Stimulated activated CD4-positive, alpha-beta T cell treated with anti-CD3 and anti-CD28 coated beads, TNF-alpha, amount 100 ng/mL, for 4 hours (primary cell): ENCODE measurements around the gene POLR2E.

ENCODE experiments used
- DNase-seq, 3 experiments: peaks; one replicate each; pipeline ENCODE4 v3.0.0-alpha.2; 2020; ENCODE audit warnings: low read depth in 3 of 3

The POLR2E gene

DNA sequence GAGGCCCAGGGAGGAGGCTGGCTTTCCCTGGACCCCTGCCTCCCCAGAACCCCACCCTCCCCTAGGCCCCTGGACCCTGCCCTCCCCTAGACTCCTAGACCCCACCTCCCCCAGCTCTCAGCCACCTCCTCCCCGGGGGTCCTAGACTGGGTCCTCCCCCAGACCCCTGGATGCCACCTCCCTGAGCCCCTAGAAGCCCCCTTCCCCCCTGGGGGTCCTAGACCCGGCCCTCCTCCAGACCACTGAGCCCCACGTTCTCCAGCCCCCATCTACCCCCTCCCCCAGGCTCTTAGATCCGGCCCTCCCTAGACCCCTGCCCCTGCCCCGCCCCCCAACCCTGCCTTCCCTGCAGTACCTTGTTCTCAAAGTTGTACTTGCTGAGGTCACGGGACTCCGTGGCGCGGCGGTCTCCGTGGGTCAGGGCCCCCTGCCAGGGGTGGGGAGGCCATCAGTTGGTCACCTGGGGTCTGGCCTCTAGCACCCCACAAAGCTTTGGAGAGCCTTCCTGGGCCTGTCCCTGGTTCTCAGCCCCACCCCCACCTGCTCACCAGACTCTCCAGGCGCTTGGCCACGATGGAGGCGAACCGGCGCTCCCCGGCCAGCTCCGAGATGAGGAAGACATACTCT lies 16.6 kb upstream of the POLR2E start:
- no peak for DNase-seq

DNA sequence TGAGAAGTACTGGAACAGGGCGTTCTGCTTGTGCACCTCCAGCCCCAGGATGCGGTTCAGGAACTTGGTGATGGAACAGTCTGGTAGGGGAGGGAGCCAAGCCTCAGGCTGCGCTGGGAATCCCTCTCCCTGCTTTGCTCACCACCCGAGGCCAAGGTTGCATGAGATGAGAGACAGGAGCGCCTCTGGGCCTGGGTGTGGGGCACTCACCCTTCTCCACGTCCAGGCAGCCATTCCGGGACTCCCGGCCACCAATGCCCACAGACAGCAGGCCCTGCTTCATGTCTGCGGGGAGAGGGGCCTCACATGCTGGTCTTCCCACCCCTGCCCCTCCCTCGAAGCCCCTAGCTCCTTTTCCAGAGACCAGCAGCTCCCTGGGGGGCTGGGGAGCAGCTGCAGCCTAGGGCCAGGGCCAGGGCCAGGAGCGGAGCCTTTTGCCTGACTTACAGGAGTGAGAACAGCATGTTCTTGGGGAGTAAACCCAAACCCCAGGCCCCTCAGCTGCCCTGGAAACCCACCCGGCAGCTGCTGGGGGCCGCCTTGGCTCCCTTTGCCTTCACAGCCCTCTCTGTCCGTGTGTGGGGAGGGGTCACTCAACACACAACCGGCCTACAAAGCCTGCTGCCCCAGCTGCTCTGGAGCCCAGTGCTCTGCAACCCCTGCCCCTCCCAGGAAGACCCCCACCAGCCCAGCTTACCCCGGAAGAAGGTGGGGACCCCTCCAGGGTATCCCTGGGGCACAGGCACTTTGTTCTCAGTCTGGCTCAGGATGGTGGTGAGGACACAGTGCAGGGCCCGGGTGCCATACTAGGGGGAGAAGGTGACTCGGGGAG lies 15.8 kb upstream of the POLR2E start:
- DNase-seq: no peak

DNA sequence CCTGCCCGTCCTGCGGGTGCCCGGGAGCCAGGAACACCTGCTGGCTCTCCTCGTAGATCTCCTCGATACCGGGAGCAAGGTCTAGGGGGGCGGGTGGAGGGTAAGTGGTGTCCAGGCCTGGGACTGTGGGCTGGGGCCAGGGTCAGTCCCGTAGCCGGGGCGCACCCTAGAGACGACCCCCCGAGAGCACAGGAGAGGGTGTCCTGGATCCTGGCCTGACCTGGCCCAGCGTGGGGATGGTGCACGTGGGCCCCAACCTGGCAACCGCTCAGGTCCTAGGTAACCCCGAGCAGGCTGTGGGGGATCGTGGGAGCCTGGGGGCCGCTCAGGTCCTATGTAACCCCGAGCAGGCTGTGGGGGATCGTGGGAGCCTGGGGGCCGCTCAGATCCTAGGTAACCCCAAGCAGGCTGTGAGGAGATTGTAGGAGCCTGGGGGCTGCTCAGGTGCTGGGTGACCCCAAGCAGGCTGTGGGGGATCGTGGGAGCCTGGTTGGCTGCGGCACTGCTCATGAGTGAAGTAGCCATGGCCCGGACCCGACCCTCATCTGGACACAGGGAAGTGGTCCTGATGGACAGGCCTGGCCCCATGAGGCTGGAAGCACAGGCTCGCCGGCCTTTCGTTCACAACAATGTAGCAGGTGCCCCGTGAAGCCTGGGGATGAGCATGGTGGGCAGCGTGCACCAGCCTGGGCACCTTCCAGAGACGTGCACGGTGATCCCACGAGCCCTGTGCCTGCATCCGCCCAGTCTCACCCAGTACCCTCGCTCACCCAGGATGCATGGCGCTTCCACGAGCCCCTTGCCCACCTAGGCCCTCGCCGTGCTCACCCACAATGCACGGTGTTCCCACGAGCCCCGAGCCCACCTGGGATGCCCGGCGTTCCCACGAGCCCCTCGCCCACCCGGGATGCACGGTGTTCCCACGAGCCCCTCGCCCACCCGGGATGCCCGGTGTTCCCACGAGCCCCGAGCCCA lies 14.8 kb upstream of the POLR2E start:
- no peak for DNase-seq

DNA sequence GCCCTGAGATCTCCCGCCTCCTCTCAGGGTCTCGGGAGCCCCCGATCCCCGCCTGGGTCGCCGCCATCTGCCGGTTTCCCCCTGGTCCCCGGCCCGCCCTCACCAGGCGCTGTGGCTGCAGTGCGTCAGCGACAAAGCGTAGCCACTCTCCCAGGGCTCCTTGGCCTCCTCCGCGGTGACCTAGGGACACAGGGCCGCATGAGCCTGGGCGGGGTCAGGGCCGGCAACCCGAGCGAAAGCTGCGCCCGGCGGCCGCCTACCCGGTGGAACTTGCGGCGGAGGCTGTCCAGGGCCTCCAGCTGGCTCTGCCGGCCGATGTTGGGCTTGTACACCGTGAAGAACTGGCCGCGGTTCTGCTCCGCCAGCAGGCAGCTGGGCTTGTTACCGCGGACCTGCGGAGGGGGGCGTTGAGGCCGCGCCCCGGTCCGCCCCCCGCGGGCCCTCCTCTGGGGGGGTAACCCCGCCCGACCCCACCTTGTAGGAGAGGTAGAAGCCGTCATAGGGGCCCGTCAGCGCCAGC lies 13.9 kb upstream of the POLR2E start:
- DNase-seq: no peak

DNA sequence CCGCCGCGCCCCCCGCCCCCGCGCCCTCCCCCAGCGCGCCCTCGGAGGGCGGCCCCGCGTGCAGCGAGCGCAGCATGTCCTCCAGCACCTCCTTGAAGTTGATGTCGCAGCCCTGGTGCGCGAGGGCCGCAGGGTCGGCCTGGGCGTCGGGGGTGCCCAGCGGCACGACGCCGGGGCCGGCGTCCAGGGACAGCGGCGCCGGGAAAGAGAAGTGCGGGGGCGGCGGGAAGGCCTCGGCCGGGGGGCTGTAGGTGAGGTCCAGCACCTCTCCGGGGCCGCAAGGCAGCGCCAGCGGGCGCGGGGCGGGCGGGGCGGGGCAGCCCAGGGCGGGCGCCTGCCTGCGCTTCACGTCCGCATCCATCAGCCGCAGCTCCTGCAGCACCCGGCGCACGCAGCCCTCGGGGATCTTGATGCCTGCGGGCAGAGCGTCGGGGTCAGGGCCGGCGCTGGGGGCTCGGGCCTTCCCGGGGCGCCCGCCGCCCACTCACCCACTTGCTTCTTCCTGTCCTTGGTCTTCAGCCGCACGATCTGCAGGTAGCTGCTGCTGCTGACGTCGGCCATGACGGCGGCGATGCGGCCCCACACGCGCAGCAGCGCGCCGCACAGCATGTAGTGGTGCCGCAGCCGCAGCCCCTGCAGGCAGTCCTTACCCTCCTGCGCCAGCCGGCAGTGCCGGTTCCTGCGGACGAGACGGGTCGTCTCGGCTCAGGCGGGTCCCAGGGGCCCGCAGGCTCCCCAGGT lies 13.3 kb upstream of the POLR2E start:
- DNase-seq: no peak

DNA sequence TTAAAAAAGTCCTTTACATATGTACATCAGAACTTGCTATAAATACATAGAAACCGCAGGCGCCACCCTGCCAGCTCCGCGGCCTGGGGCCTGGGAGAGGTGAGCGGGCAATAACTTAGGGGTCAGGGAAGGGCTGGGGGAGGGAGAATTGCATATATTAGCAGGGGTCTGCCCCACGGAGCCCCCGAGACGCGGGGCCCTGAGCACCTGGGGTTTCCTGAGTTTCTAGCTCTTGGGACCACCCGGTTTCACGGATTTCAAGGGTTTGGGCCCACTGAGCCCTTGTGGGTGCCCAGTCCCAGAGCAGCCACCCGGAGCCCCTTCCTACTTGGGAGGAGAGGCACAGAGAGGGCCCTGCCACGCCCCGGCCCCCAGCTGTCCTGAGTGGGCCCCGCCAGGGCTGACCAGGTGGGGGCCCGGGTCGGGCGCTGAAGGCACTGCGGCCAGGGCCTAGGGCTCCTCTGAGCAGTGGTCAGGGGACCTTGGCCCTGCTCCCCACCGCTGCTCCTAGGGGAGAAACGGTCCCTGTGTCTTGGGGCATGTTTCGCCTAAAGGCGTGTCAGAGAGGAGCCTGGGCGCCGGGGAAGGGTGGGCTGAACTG lies 12.6 kb upstream of the POLR2E start:
- DNase-seq: no peak

DNA sequence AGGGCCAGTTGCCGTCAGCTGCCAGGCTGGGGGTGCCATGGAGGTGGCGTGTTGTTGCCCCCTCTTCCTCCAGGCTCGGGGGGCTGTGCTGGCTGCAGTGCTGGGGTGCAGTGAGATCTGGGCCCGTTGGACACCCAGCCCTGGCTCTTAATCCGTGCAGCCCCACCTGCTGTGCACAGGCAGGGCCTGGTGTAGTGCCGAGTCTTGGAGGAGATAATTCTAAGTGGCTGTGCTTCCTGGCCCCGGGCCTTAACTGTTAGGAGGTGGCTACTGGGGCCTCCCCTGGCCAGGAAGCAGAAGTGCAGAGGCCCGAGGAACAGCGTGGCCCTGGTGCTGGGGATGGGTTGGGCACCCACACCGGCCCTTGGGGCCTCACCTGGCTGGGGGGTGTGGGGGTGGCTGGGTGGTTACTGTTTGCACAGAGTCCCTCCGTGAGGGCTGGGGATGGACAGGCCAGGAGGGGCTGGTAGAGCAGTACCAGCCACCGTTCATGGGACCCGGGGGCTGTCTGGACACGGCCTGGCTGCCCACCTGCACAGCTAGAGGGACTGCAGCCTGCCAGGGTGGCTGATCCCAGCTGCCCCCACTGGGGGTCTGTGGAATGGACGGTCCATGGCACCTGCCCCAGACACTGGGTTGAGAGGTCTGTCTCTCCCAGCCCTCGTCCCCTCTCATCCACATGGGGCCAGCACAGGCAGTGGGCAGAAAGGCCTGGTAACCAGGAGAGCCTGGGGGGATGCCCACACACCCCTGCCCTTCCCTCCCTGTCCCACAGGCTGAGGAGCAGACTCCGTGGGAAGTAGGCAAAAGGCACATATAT lies 11.9 kb upstream of the POLR2E start:
- DNase-seq: no peak

DNA sequence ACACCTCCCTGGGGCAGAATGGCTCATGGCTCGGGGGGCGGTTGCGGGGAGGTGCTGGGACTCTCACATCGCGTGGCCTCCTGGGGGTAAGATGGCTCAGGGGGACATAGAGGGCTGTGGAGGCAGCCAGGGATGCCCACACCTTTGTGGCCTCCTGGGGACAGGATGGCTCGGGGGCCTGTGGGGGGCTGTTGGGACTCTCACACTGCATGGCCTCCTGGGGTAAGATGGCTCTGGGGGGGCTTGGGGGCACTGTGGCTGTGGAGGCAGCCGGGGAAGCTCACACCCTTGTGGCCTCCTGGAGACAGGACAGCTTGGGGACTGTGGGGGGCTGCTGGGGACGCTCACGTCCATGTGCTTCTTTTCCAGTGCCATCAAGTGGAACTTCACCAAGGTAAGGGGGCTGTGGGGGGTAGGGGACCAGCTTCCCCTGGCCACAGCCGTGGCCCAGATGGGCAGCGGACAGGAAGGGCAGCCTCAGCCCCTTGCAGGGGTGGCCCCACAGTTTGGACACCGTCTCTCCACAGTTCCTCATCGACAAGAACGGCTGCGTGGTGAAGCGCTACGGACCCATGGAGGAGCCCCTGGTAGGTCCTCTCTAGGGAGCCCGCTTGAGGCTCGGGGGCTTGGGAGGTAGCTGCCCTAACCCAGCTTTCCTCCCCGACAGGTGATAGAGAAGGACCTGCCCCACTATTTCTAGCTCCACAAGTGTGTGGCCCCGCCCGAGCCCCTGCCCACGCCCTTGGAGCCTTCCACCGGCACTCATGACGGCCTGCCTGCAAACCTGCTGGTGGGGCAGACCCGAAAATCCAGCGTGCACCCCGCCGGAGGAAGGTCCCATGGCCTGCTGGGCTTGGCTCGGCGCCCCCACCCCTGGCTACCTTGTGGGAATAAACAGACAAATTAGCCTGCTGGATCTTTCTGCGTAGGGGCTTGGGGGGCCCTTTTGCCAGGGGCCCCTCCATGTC lies 11.0 kb upstream of the POLR2E start:
- DNase-seq: no peak

DNA sequence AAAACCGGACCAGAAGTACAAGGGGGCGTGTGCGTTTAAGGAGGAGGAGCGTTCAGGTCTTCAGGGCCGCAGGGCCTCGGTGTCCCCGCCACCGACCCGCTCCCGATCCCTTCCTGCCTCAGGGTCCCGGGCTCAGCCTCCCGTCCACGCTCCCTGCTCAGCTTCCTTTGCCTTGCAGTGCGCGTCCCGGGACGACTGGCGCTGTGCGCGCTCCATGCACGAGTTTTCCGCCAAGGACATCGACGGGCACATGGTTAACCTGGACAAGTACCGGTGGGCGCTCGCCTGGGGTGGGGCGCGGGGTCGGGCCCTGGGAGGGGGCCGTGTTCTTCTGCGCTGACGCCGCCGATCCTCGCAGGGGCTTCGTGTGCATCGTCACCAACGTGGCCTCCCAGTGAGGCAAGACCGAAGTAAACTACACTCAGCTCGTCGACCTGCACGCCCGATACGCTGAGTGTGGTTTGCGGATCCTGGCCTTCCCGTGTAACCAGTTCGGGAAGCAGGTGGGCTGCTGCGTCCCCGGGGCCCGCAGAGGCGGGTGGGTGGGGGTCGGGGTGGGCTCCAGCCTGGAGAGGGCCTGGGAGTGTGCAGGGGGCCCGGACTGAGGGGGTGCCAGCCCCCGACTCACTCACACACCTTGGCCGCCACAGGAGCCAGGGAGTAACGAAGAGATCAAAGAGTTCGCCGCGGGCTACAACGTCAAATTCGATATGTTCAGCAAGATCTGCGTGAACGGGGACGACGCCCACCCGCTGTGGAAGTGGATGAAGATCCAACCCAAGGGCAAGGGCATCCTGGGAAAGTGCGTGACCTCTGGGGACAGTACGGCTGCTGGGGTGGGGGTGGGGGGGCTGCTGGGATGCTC lies 10.1 kb upstream of the POLR2E start:
- DNase-seq: no peak

DNA sequence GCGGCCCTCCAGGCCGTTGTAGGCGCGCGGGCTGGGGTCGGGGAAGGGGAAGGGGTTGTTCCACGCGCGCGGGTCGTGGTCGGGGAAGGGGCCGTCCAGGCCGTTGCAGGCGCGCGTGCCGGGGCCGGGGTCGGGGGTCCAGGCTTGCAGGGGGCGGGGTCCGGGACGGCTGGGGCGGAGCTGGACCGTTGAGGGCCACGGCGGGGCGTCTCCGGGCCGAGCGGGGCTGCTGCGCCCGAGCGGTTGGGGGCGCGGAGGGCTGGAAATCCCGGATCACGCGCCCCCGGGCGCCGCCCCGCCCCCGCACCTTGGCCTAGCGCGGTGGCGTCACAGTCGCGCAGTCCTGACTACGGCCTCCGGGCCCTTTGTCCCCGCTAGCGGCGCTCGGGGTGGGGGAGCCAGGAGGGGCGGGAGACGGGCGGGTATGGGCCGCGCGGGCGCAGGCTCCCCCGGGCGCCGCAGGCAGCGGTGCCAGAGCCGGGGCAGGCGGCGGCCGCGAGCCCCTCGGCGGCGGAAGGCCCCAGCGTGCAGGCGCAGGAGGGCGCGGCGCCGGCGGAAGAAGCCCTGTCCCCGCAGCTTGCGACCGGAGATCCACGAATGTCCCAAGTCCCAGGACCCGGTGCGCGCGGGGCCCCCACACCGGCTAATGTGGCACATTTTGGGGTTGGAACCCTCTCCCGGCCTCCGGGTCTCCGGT lies 9.3 kb upstream of the POLR2E start:
- peak; percentile 50 to 60 (median 52) for DNase-seq

DNA sequence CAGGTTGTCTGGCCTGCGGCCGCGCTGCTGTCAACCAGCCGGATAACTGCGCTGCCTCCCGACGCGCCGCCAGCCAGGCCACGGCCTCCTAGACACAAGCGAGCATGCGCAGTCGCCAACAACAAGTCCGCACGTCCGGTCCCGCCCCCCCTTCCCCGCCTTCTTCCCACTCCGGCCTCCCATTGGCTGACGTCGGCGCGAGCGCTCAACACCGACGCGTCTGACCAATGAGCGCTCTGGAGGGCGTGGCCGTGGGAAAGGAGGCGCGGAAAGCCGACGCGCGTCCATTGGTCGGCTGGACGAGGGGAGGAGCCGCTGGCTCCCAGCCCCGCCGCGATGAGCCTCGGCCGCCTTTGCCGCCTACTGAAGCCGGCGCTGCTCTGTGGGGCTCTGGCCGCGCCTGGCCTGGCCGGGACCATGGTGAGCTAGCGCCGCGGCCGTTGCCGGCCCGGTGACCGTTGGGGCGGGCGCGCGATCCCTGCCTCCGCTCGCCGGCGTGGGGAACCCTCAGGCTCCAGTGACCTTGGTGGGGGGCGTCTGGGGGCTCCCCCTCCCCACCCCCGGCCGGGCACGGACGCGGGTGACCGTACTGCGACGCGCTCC lies 8.6 kb upstream of the POLR2E start, which contains the start of gene GPX4:
Gene GPX4, plus strand, starts transcription at position 287 of the 603 bp plus-strand sequence. Its CDS starts 50 bp downstream, at position 337.
- peak; percentile 93 to 98 (median 97) for DNase-seq

DNA sequence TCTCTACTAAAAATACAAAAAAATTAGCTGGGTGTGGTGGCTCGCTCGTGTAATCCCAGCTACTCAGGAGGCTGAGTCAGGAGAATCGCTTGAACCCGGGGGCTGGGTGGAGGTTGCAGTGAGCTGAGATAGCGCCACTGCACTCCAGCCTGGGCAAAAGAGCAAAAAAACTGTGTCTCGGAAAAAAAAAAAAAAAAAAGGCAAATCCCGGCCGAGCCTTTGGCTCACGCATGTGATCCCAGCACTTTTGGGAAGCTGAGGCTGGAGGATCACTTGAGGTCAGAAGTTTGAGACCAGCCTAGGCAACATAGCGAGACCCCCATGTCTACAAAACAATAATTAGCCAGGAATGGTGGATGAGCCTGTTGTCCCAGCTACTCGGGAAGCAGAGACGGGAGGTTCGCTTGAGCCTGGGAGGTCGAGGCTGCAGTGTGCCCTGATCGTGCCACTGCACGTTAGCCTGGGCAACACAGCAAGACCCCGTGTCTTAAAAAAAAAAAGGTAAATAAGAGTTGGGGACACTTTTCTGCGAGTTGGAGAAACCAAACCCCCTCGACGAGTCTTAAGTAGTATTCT lies 8.0 kb upstream of the POLR2E start:
- no peak for DNase-seq

DNA sequence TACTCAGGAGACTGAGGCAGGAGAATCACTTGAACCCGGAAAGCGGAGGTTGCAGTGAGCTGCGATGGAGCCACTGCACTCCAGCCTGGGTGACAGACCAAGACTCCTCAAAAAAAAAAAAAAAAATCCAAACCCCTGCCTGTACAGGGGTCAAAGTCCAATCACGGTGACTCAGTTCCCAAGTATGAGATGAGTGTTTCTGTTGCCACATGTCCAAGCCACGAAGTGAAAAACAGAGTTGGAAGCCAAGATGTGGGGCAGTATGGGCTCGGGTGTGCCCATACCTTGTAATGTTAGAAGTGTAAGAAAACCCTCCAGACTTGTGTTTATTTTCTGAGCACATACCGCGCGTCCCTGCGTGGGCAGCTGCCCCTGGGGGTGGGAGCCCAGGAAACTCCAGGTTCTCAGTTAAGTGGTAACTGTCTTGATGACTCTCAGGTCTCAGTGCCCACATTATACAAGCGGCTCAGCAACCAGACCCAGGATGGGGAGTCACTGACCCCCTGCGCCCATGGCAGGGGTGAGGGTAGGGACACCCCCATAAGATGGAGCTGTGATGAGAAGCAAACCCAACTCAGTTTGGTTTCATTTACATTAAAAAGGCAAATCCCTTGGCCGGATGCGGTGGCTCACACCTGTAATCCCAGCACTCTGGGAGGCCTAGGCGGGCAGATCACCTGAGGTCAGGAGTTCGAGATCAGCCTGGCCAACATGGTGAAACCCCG lies 7.4 kb upstream of the POLR2E start:
- peak in 1 of 3 experiments; percentile 42 for DNase-seq

DNA sequence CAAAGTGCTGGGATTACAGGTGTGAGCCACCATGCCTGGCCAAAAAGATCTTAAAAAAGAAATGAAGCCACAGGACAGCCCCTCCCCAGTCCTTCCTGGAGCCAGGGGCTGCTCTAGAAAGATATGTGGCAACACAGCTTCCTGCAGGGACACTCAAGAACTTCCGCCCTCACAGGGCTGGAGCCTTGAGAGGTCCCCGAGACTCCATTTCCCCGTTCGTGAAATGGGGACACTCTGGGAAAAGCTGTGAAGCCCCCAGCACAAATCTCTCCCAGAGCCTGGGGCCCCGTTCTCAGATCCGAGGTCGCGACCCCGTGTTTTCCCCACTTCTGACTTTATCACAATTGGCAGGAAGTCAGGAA lies 6.1 kb upstream of the POLR2E start:
- DNase-seq: no peak

DNA sequence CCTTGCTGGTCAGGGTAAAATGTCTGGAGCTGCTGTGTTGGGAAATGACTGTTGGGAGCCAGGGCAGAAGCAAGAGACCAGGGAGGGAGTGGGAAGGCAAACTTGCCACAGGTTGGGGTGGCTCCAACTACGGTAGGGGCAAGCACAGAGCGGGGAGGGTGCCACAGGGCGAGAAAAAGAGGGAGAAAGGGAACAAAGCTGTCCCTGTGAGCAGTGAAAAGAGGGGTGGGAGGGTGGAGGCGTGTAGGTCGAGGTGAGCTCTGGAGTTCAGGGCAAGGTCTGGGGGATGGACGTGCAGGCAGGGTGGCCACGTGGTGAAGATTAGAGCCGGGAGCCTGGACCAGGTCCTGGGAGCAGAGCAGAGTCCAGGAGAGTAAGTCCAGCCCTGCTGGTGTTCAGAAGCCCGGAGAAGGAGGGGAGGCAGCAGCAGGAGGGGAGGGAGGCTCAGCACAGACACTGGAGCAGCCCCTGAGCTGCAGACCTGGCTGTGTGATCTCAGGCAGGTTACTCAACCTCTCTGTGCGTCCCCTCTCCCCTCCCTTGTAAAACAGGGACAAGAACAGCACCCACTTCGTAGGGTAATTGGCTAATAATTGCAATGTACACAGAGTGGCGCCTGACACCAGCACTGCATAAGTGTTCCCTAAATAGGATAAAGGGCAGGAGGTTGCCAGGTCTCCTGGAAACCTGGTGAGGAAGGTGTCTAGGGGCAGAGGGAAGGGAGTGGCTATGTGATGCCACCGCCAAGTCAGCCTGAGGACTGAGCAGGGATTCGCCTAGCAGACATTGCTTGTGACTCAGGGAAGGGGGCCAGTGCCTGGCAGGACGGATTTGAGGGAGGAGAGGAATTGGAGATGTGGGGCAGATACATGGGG lies 3.2 kb upstream of the POLR2E start:
- no peak for DNase-seq
